Ovary (tissue), 9 donors: ENCODE data around the gene HEXD. TPM values are rescaled to one million over a fixed set of nuclear protein-coding genes. Genes with fewer than 3 reads are reported as not detected.

Experiments used
- DNase-seq, 5 donors: peaks; one replicate each; pipeline ENCODE4 v3.0.0-alpha.2; 2019 to 2020
- H3K27ac ChIP-seq, 2 donors: fragments of 200-600 bp; one replicate each; pipeline versions ENCODE4 v1.5.1 to v1.8.0; 2019 to 2022
- H3K27me3 ChIP-seq: fragments of 200-600 bp; one replicate; pipeline ENCODE4 v1.8.0; 2022
- H3K36me3 ChIP-seq: fragments of 200-600 bp; sonication (generic); one replicate; pipeline ENCODE4 v1.5.1; 2019
- H3K4me1 ChIP-seq: one replicate; pipeline ENCODE4 v1.8.1; 2013; ENCODE audit warnings: mild to moderate bottlenecking, moderate library complexity; ENCODE audit not compliant: insufficient read depth
- H3K4me3 ChIP-seq: fragments of 200-600 bp; sonication (generic); one replicate; pipeline ENCODE4 v1.5.1; 2017
- H3K9me3 ChIP-seq, 2 donors: fragments of 200-600 bp in 1 of 2; sonication (generic) in 1 of 2; one replicate each; pipeline versions ENCODE4 v1.5.1 to v1.8.1; 2013 to 2019; ENCODE audit warnings: mild to moderate bottlenecking in 1 of 2, moderate library complexity in 1 of 2
- CTCF ChIP-seq, 3 donors: fragments of 450-650 bp in 2 of 3; fragments of 200-600 bp in 1 of 3; IDR thresholded peaks; one replicate each; pipeline versions ENCODE4 v1.5.1 to v1.8.0; 2016 to 2022; ENCODE audit warnings: antibody characterized with exemption in 3 of 3, mild to moderate bottlenecking in 1 of 3
- EP300 ChIP-seq: sonication (generic); formaldehyde crosslinking; IDR thresholded peaks from one replicate; pipeline ENCODE4 v1.6.1; 2017; ENCODE audit warnings: antibody characterized with exemption
- POLR2A ChIP-seq: fragments of 450-650 bp; IDR thresholded peaks from one replicate; pipeline ENCODE4 v1.6.1; 2017; ENCODE audit warnings: antibody characterized with exemption, mild to moderate bottlenecking, moderate library complexity
- WGBS, 3 donors: extraction: QIAGEN DNeasy Blood & Tissue Kit in 1 of 3; methylation state at CpG; one replicate each; pipeline versions ENCODE4 v1.1.5 to v1.1.7; 2013 to 2017; 5-methylcytosine and 5-hydroxymethylcytosine counted together
- intact Hi-C, 4 donors: fragments of 100-400 bp; cut with DNase I; formaldehyde crosslinking; loops; one replicate each; pipeline versions ENCODE4 v1.11.0 to v1.15.1; 2022 to 2023
- polyA plus RNA-seq, 2 donors: library from polyadenylated mRNA; stranded (reverse); fragments of 200-250 nt in 1 of 2; fragments of 350-450 nt in 1 of 2; fragmentation: Illumina TruSeq in 1 of 2; extraction: RNeasy Lipid Tissue Mini Kit (QIAGEN cat#74804) in 1 of 2; gene quantifications; one replicate each; pipeline ENCODE4 v1.2.3, GENCODE V29; 2013 to 2014
- total RNA-seq, 7 donors: library from RNA; depleted of rRNA in 2 of 7; stranded (reverse); fragments of >200 nt in 2 of 7; fragmentation: NEBNext Ultra II Directional in 3 of 7; extraction: Animal tissue kit (Norgen Biotek cat#: 25700) in 3 of 7; gene quantifications; one replicate each; pipeline versions ENCODE4 v1.1.0 to v1.2.4, GENCODE V29; 2016 to 2023
- donor health status: DM: no; HTN: no; CAD: no; lungs with moderate emphysema.
- donor health status: DM: no; HTN: no; CAD: no.
- donor health status: Bipolar disorder and iron deficiency.
- donor health status: DM: yes; HTN: yes; CAD: no.
- donor health status: DM: no; HTN: no; CAD: no.
- donor health status: DM: yes; HTN: yes; CAD: no.

The HEXD gene
- total and polyA plus RNA-seq, 9 donors = 8.7 to 74.7 (median 46.6) TPM

GRCh38 chr17:82406131-82406671 lies 11.9 kb upstream of the HEXD start:
- intact Hi-C loops = no loop called here
- no peak for DNase-seq
- no peaks in the 10 kb centered on the region for H3K4me1 ChIP-seq
- TF ChIP-seq EP300 (no peak), CTCF (IDR thresholded peaks at IDR 0.05) (no peak), POLR2A (no peak)
- H3K9me3 ChIP-seq = no peaks in the 10 kb centered on the region
- 87 to 92% (median 88%) methylated on average over 14 of the region's 14 CpGs for WGBS, 3 donors
- no peak overlapping the region for H3K4me3 ChIP-seq
- no peak overlapping the region for H3K27ac ChIP-seq
- H3K36me3 ChIP-seq = no peaks in the 10 kb centered on the region
- no peaks in the 10 kb centered on the region for H3K27me3 ChIP-seq

- Histone ChIP-seq H3K4me3 (no peak overlapping the region), H3K9me3 (no peaks in the 10 kb centered on the region), H3K4me1 (no peaks in the 10 kb centered on the region), H3K36me3 (no peaks in the 10 kb centered on the region), H3K27me3 (no peaks in the 10 kb centered on the region), H3K27ac (no peak overlapping the region)
- TF ChIP-seq EP300 = no peak
- TF ChIP-seq CTCF (IDR thresholded peaks at IDR 0.05) = no peak
- no peak for TF ChIP-seq POLR2A
- DNase-seq = no peak
- intact Hi-C loops = no loop called here
- WGBS, 3 donors = 88 to 89% (median 89%) methylated on average over 13 of the region's 13 CpGs
Measured at GRCh38 chr17:82407255-82407654, 10.9 kb upstream of the HEXD start.

GRCh38 chr17:82408288-82408937 lies 9.7 kb upstream of the HEXD start:
- no peak for TF ChIP-seq CTCF (IDR thresholded peaks at IDR 0.05)
- TF ChIP-seq EP300 = no peak
- TF ChIP-seq POLR2A = no peak
- Histone ChIP-seq H3K27me3 (no peaks in the 10 kb centered on the region), H3K9me3 (no peaks in the 10 kb centered on the region), H3K4me1 (peaks cover 3% of the 10 kb centered on the region), H3K27ac (no peak overlapping the region), H3K4me3 (no peak overlapping the region), H3K36me3 (no peaks in the 10 kb centered on the region)
- intact Hi-C loops = no loop called here
- 85 to 90% (median 86%) methylated on average over 15 of the region's 15 CpGs for WGBS, 3 donors
- DNase-seq = no peak

- H3K4me1 ChIP-seq = peaks cover 3% of the 10 kb centered on the region
- H3K27ac ChIP-seq = no peak overlapping the region
- 88 to 93% (median 92%) methylated on average over 21 of the region's 21 CpGs for WGBS, 3 donors
- DNase-seq = no peak
- H3K4me3 ChIP-seq = no peak overlapping the region
- H3K36me3 ChIP-seq = no peaks in the 10 kb centered on the region
- TF ChIP-seq POLR2A (no peak), EP300 (no peak), CTCF (IDR thresholded peaks at IDR 0.05) (no peak)
- H3K9me3 ChIP-seq = no peaks in the 10 kb centered on the region
- intact Hi-C loops = no loop called here
- H3K27me3 ChIP-seq = no peaks in the 10 kb centered on the region
Measured at GRCh38 chr17:82408938-82409318, 9.2 kb upstream of the HEXD start.
